GM12878 (cell line): Measurements from ENCODE around the gene KRR1. TPM values are rescaled to one million over a fixed set of nuclear protein-coding genes. Genes with fewer than 3 reads are reported as not detected.

ENCODE experiments used
- ATAC-seq: fragments of 200-7000 bp; cut with Tn5 transposase; 3 replicates; pipeline ENCODE4 v1.9.1; 2020; ENCODE audit warnings: mild to moderate bottlenecking, moderate library complexity
- BruUV-seq: library from RNA; stranded (reverse); fragments of 400-500 nt; replicated peaks from 2 replicates; lab custom pipeline; 2021; lab: Mats Ljungman, UMichigan
- CTCF ChIA-PET: fragments of 300-600 bp; sonication (Branson Sonifier 250); formaldehyde crosslinking; extraction: SDS; loops from one replicate; lab custom pipeline; 2021; ENCODE audit warnings: inconsistent platforms; lab: Yijun Ruan, JAX
- POLR2A ChIA-PET: fragments of 350-600 bp; formaldehyde crosslinking; extraction: SDS; loops from one replicate; lab custom pipeline; 2021; ENCODE audit warnings: inconsistent platforms; lab: Charles Lee
- RAD21 ChIA-PET: fragments of 300-600 bp; sonication (Branson Sonifier 250); formaldehyde crosslinking; loops from one replicate; lab custom pipeline; 2023; ENCODE audit warnings: antibody characterized with exemption; ENCODE audit not compliant: unreplicated experiment; lab: Charles Lee
- SMC1A ChIA-PET: fragments of 300-600 bp; sonication (Branson Sonifier 250); formaldehyde crosslinking; loops from one replicate; lab custom pipeline; 2023; ENCODE audit not compliant: unreplicated experiment, uncharacterized antibody; lab: Charles Lee
- DNase-seq: peaks from one replicate; pipeline ENCODE4 v3.0.0-alpha.2; 2011; ENCODE audit warnings: low read depth, low spot score
- FAIRE-seq: peaks from 3 replicates; lab custom pipeline; 2011; peaks lifted over from hg19 to GRCh38; lab: Jason Lieb, UNC
- H2AFZ ChIP-seq: 2 replicates; pipeline ENCODE4 v1.6.0; 2011; ENCODE audit warnings: low read depth, low read length, control low read depth; ENCODE audit not compliant: control insufficient read depth
- H3K27ac ChIP-seq: 2 replicates; pipeline ENCODE4 v1.5.1; 2011; ENCODE audit warnings: control low read depth; ENCODE audit not compliant: control insufficient read depth, insufficient read depth
- H3K27me3 ChIP-seq, 2 experiments: replicated peaks in 1 of 2; 2 replicates each; pipeline versions ENCODE4 v1.6.0 to v1.6.1; 2011; ENCODE audit warnings: low read length in 1 of 2; ENCODE audit not compliant: control insufficient read depth in 2 of 2, insufficient read depth in 2 of 2
- H3K36me3 ChIP-seq, 2 experiments: 2 replicates each; pipeline ENCODE4 v1.5.1; 2011; ENCODE audit warnings: low read length in 1 of 2; ENCODE audit not compliant: control insufficient read depth in 2 of 2, insufficient read depth in 2 of 2
- H3K4me1 ChIP-seq: 2 replicates; pipeline ENCODE4 v1.6.1; 2011; ENCODE audit warnings: mild to moderate bottlenecking, low read length, moderate library complexity, mixed read lengths; ENCODE audit not compliant: control insufficient read depth, insufficient read depth
- H3K4me2 ChIP-seq: 2 replicates; pipeline ENCODE4 v1.6.0; 2011; ENCODE audit warnings: control low read depth; ENCODE audit not compliant: control insufficient read depth, insufficient read depth
- H3K4me3 ChIP-seq: fragments of 200-600 bp; sonication (generic); 2 replicates; pipeline ENCODE4 v1.5.1; 2016
- H3K79me2 ChIP-seq: 2 replicates; pipeline ENCODE4 v1.6.0; 2011; ENCODE audit warnings: low read length; ENCODE audit not compliant: control insufficient read depth, insufficient read depth
- H3K9ac ChIP-seq: 2 replicates; pipeline ENCODE4 v1.8.0; 2011; ENCODE audit warnings: low read length, control low read depth, mixed read lengths; ENCODE audit not compliant: control insufficient read depth, insufficient read depth
- H3K9me3 ChIP-seq: replicated peaks from 3 replicates; pipeline ENCODE4 v1.5.1; 2011; ENCODE audit warnings: mild to moderate bottlenecking, low read length; ENCODE audit not compliant: control insufficient read depth, insufficient read depth
- H4K20me1 ChIP-seq: 2 replicates; pipeline ENCODE4 v1.6.0; 2011; ENCODE audit not compliant: control insufficient read depth, insufficient read depth
- POLR2A ChIP-seq: IDR thresholded peaks from 2 replicates; pipeline ENCODE4 v1.6.1; 2011; ENCODE audit warnings: low read depth, mild to moderate bottlenecking, low read length
- POLR2AphosphoS2 ChIP-seq: IDR thresholded peaks from 2 replicates; pipeline ENCODE4 v1.6.1; 2011; ENCODE audit warnings: low read depth, mild to moderate bottlenecking, low read length, improper control_type of control experiment, moderate library complexity
- SUZ12 ChIP-seq: fragments of 200-600 bp; sonication (generic); IDR thresholded peaks from one replicate; pipeline ENCODE4 v1.6.1; 2018; ENCODE audit warnings: antibody characterized with exemption, mild to moderate bottlenecking; ENCODE audit not compliant: unreplicated experiment
- WGBS: methylation state at CpG from one replicate; pipeline ENCODE4 v1.1.6; 2016; ENCODE audit warnings: low lambda C conversion rate; ENCODE audit not compliant: insufficient replicate concordance, insufficient coverage; ENCODE audit errors: missing lambda C conversion rate; 5-methylcytosine and 5-hydroxymethylcytosine counted together
- in situ Hi-C: fragments of 300-500 bp; cut with MboI; formaldehyde crosslinking; loops from 9 replicates; pipeline ENCODE4 v1.14.3; 2018; ENCODE audit warnings: mixed read lengths
- intact Hi-C: fragments of 100-400 bp; cut with micrococcal nuclease; formaldehyde crosslinking; loops from one replicate; pipeline ENCODE4 v1.14.2; 2022; ENCODE audit not compliant: unreplicated experiment
- polyA plus RNA-seq, 11 experiments: library from polyadenylated mRNA; depleted of rRNA in 4 of 11; unstranded in 6 of 11; stranded (reverse) in 5 of 11; fragments of >200 nt; fragmentation: Nextera tagmentation in 4 of 11; fragmentation: Illumina TruSeq in 1 of 11; extraction: Ambion mirVana in 4 of 11; extraction: Trizol in 1 of 11; gene quantifications; 1 replicate in 1 of 11; 2 replicates in 10 of 11; pipeline versions ENCODE4 v1.2.1 to v1.2.3, GENCODE V29; 2011 to 2016; ENCODE audit warnings: inconsistent platforms in 2 of 11, missing spikeins in 2 of 11, low read depth in 1 of 11
- total RNA-seq, 4 experiments: library from RNA; depleted of rRNA in 3 of 4; stranded (reverse); fragments of >200 nt in 3 of 4; fragmentation: Illumina TruSeq in 1 of 4; extraction: Trizol in 1 of 4; gene quantifications; 2 replicates each; pipeline versions ENCODE4 v1.2.1 to v1.2.3, GENCODE V29; 2013 to 2021
- TF ChIP-seq, protein P1 (sequence below): IDR thresholded peaks from 2 replicates; pipeline ENCODE4 v1.6.1; 2011; ENCODE audit warnings: borderline replicate concordance, low read depth, mild to moderate bottlenecking, moderate library complexity, mixed read lengths, low read length; ENCODE audit not compliant: insufficient read depth; ENCODE audit errors: extremely low read length
- TF ChIP-seq, protein P2 (sequence below): IDR thresholded peaks from 2 replicates; pipeline ENCODE4 v1.6.1; 2011; ENCODE audit warnings: low read depth, mild to moderate bottlenecking, low read length, moderate library complexity, borderline replicate concordance; ENCODE audit errors: extremely low read depth

KRR1 gene
- total and polyA plus RNA-seq, 10 of the 15 experiments (the other 5 are each of a cell fraction or from before 2014, with no cell fraction given), result 29.6 to 103 (median 75.3) TPM

DNA sequence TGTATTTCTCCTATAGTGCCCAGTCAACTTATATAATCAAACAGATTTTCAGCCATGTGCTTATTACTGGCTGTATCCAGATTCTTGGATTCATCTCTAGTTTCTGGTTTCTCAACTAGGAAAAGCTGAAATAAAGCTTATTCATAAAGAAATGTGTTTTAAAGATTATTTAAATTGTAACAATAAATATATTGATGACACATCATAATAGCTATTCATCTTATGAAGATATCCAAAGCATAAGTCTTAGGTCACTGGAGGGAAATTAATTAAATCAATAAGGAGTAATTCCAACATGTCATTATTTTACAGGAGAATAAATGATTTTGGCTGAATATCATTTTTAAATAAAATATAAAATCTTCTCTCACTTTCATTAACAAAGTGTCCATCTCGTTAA, 32.1 kb upstream of the KRR1 start:
- TF ChIP-seq, protein P1, sequence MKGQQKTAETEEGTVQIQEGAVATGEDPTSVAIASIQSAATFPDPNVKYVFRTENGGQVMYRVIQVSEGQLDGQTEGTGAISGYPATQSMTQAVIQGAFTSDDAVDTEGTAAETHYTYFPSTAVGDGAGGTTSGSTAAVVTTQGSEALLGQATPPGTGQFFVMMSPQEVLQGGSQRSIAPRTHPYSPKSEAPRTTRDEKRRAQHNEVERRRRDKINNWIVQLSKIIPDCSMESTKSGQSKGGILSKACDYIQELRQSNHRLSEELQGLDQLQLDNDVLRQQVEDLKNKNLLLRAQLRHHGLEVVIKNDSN, result no peak
- TF ChIP-seq POLR2A (no peak), SUZ12 (no peak), POLR2AphosphoS2 (no peak)
- TF ChIP-seq, protein P2, sequence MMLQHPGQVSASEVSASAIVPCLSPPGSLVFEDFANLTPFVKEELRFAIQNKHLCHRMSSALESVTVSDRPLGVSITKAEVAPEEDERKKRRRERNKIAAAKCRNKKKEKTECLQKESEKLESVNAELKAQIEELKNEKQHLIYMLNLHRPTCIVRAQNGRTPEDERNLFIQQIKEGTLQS, result no peak
- ChIA-PET POLR2A (interaction anchor here (1.0 kb wide), 1 partner anchor 10 kb away, joined by 3 read pairs; no protein-coding TSS in a partner anchor), CTCF (interaction anchor here (0.6 to 2.6 kb wide), 8 partner anchors 10 to 489 kb away, joined by 3 to 11 read pairs (median 4); no protein-coding TSS in a partner anchor), RAD21 (interaction anchor here (0.8 to 1.9 kb wide), 4 partner anchors 10 to 392 kb away, joined by 3 to 7 read pairs (median 3); no protein-coding TSS in a partner anchor), SMC1A (interaction anchor here (1.0 to 2.8 kb wide), 7 partner anchors 8 to 246 kb away, joined by 3 to 14 read pairs (median 4); no protein-coding TSS in a partner anchor)
- in situ Hi-C loops (no loop called here), intact Hi-C loops (no loop called here)
- H3K4me1 ChIP-seq, result no peaks in the 10 kb centered on the region
- DNase-seq (no peak), ATAC-seq (no peak), FAIRE-seq (no peak)
- no peaks in the 10 kb centered on the region for H3K27me3 ChIP-seq
- H3K27ac ChIP-seq, result no peak overlapping the region
- WGBS, result 31% methylated on average over 1 of the region's 1 CpG
- no peak overlapping the region for H3K4me3 ChIP-seq
- no TSS peak for BruUV-seq
- H3K9me3 ChIP-seq, result no peaks in the 10 kb centered on the region
- no peak overlapping the region for H3K4me2 ChIP-seq
- no peaks in the 10 kb centered on the region for H3K79me2 ChIP-seq
- no peaks in the 10 kb centered on the region for H4K20me1 ChIP-seq
- H2AFZ ChIP-seq, result no peak overlapping the region
- H3K9ac ChIP-seq, result no peak overlapping the region
- no peaks in the 10 kb centered on the region for H3K36me3 ChIP-seq
